ENCODE results near the gene RXFP4.

- TF ChIP-seq, protein P1, sequence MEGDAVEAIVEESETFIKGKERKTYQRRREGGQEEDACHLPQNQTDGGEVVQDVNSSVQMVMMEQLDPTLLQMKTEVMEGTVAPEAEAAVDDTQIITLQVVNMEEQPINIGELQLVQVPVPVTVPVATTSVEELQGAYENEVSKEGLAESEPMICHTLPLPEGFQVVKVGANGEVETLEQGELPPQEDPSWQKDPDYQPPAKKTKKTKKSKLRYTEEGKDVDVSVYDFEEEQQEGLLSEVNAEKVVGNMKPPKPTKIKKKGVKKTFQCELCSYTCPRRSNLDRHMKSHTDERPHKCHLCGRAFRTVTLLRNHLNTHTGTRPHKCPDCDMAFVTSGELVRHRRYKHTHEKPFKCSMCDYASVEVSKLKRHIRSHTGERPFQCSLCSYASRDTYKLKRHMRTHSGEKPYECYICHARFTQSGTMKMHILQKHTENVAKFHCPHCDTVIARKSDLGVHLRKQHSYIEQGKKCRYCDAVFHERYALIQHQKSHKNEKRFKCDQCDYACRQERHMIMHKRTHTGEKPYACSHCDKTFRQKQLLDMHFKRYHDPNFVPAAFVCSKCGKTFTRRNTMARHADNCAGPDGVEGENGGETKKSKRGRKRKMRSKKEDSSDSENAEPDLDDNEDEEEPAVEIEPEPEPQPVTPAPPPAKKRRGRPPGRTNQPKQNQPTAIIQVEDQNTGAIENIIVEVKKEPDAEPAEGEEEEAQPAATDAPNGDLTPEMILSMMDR (IDR thresholded peaks at IDR 0.05): no peak
- TF ChIP-seq EZH2phosphoT487 (IDR thresholded peaks at IDR 0.05) (no peak), EZH2 (IDR thresholded peaks at IDR 0.05) (no peak)
These were observed 7.1 kb upstream of the RXFP4 start, which contains the start of gene KHDC4 for GRCh38 chr1:155934097-155934935.

All from neural progenitor cell (in vitro differentiated cells).